Fibroblast of skin of left biceps (primary cell): Measurements from ENCODE around the gene UMAD1.

Experiments used
- DNase-seq, 2 experiments: peaks; one replicate each; pipeline ENCODE4 v3.0.0-alpha.2; 2013; ENCODE audit warnings: low read depth in 2 of 2

Gene UMAD1

DNA sequence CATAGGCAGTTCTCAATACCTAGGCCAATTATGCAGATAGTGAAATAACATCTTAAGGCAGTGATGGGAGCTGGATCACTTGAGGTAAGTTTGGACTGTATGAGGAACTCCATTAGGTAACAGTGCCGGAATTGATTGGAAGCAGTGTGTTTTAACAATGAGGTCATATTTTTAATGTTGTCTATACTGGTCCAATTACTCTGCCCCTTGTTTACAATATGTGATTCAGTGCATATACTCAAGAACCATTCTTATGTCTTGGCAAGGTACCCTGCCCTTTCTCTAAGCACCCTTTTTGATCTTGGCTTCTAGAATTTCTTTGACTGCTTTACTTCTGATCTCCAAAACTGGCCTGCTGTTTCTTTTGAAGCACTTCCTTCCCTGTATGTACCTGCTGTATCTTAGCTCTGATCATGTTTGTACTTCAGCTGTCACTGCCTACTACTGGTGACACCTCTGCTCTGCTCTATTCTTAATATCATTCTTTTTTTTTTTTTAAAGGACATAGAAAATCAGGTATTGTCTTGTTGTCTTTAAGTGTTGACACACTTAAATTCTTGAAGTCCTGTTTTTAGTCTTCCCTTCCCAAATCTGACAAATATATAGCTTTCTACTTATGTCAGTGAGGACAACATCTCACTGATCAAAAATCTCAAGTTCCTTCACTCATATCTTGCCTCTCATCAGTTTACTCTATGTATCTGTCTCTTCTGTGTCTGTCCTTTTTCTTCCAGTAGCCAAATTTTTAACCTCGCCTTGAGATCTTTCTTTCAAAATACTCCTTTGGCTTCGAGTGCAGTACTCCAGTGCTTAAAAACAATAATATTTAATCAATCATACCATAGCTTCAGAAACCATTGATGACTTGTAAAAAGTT lies 124.2 kb downstream of the UMAD1 start:
- DNase-seq: no peak

DNA sequence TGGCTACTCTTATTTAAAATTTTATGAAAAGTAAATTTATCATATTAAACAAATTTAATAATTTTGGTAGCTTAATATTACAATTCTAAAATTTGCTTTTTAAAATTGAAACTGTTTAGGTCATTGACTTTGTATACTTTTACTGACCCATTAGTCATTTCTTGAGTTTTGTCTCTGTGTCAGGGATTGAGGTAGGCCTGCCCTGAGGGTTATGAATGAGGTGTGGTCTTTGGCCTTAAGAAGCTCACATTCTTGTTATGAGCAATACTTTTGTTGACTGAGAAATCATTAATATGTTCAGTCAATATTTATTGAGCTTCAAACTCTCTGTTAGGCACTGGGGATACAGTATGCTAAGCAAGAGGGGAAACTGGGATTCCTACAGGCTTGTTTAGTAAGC lies 124.9 kb downstream of the UMAD1 start:
- no peak for DNase-seq

DNA sequence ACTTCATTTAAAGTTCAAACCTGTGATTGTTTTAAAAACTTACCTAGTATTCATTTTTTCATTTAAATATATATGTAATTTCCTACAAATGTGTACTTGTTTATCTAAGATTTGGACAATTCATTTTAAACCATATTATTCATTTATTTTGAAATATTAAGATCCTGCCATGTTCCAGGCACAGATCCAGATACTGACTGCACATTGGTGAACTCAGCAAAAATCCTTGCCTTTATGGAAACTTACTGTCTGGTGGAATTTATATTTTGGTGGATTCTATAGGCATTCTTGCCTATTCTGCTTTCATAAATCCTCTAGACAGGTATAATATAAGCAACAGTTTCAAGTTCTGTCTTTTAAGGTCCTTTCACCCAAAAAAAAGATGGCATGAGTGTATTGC lies 126.1 kb downstream of the UMAD1 start:
- DNase-seq: no peak

DNA sequence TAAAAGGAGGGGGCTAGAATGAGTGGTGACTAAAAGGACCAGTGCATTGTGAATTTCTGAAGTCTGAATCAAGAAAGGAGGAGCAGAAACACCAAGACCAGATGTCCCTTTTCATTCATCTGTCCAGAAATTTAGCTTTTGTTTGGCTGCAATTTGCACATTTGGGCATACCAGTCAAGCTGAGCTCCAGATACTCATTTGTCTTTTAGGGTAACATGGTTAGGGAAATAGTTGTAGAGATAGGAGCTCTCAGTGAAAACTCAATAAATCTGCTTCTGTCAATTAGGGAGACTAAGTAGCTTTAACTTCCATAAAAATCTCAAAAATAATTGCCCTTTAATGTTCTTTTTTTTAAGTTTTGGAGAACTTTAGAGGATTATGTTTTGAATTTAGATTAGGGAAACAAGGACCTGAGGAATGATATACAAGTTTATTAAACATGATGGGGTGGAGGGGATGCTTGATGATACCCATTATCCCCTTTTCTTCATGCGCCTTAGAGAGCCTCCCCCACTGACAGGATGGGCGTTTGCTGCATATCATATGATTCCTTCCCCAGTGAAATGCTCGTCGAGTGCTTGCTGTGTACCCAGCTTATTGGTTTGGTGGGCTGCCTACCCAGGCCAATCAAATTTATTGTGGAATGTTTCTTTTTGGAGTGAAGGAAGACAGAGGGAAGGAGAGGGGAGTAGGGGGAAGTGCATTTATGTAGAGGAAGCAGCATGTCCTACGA lies 128.6 kb downstream of the UMAD1 start:
- no peak for DNase-seq

DNA sequence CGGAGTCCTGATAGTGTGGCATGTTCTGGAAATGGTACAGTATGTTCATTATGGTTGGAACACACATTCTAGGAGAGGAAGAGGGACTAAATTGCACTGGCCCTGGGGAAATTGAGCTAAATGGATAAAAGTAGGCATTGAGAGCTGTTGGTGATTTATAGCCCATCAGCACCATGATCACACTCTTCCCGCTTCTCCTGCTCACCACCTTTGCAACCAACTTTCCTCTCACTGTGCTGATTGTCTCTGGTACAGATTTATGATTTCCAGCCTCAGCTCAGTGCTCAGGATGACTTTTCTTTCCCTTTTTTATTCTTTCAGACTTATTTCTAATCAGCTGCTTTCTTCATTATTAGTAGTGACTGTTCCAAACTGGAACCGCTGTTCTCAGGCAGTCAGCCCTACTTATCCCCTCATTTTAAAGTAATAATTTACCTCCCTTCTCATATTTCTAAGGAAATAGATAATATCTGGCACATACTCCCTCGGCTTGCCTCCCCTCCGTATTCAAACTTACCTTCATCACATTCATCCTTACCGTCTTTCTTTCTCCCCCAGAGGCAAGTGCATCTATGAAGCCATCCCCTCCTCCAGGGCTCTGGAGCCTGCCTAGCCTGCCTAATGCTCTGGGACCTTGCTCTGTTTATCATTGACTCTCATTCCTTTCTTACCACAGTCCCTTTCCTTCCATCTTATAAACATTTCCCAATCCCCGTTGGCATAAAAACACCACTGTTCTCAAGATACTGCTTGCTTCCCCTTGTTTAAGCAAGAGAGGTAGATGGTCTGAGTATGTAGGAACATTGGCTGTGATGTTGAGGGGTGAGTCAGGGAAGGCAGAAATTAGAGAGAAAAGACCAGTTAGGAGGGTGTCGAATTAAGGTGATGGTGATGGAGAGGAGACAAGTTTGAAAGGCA lies 129.4 kb downstream of the UMAD1 start:
- DNase-seq: no peak

DNA sequence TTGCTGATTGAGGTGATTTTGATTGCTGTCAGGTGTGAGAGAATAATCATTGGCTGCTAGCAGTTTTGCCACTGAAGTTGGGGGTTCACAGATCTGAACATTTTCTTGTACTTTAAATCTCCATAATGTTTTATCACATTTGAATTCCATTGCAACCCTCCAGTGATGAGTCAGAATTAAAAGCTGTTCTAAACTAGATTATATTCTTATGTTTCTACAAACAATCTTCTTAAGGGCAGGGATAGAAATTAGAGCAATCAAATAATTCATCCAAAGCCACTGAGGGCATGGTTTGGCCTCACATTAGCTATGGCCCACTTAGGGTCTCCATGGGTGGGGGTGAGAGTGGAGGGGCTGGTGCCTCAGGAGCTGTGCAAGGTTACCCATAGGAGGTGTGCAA lies 130.9 kb downstream of the UMAD1 start:
- DNase-seq: no peak

DNA sequence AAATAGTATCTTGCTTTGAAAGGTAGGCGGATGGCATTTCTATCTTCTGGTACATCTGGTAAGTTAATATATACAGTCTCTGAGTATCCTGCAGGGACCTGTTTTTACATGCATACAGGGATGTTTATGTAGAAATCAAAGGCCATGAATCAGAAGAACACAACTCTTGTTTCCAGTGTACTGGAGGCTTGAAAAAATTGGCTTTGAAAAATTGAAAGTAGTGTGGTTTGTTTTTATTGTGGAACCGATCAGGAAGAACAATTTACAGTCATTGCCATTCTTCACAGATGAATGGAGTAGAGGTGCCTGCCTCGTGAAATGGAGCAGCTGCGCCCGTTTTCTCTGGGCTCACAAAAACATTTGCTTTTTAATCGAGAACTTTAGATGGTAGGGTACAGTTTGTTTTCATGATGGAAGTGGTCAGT lies 131.9 kb downstream of the UMAD1 start:
- DNase-seq: no peak

DNA sequence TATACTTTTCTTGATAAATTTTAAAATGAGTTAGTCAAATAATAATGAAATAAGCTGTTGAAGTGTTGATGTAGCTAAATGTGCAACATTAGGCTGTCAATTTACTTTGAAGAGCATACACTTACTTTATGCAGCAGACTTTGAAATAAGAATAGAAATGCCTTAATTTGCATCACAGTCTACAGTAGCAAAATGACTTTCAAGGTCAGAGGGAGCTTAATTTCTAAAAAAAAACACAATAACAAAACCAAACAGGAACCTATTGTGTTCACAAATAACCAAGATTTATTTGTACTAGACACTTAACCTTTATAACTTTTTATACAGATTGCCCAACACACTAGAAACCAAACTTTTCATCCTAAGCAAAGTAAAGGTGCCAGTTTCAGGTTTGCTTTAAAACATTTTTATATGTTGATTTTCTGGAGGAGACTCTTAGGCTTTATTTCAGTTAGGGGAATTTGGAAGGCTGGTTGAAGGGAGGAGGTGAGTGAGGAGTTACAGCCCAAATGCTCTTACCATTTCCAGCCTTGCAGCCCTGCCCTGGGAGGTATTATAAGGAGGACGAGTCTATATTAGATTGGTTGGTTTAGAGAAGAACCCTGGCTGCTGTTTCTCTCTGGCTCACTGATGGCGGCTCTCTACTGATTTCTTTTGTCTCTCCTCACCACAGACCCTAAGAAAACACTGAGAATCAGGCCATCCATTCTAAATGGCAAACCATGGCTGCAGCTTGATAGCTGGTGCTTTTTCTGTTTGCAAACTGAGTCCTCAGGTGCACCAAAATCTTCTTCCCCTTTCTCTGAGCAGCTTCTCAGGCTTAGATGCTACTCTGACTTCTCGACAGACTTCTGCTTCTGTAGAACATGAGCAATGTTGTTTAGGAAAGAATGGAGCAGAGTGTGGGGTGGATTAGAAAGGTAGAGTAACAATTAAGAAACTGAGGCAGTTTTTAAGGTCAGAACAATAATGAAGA lies 133.1 kb downstream of the UMAD1 start:
- DNase-seq: no peak

DNA sequence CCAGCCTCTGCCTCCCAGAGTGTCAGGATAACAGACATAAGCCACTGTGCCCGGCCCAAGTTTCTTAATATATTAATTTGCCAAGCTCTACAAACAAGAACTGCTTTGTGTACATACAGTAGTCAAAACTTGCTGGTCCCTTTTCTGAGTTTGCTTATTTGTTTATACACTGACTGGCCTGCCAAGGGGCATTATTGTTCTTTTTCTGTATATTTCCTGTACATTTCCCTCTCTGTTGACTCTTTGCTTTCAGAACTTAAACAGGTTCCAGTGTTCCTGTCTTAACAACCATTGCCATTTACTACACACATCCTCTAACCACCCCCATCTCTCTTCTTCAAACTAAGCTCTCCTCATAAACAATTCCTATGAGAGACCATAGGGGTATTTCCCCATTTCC lies 139.3 kb downstream of the UMAD1 start:
- DNase-seq: no peak

DNA sequence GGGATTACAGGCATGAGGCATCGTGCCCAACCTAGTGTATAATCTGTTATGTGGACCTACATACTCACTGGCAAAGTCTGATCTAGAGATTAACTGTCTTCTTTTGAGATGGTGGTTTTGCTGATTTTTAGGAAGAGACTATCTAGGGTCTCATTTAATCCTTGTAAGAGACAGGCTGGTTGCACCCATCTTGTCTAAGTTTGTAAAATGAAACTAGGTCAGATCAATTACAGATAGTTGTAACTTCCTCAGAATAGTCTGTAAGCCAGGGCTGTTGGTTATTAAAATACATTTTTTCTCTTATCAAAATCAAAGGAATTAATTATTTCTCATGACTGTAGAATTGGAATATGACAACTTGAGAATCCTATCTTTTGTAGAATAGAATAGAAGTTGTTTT lies 142.4 kb downstream of the UMAD1 start:
- DNase-seq: no peak

DNA sequence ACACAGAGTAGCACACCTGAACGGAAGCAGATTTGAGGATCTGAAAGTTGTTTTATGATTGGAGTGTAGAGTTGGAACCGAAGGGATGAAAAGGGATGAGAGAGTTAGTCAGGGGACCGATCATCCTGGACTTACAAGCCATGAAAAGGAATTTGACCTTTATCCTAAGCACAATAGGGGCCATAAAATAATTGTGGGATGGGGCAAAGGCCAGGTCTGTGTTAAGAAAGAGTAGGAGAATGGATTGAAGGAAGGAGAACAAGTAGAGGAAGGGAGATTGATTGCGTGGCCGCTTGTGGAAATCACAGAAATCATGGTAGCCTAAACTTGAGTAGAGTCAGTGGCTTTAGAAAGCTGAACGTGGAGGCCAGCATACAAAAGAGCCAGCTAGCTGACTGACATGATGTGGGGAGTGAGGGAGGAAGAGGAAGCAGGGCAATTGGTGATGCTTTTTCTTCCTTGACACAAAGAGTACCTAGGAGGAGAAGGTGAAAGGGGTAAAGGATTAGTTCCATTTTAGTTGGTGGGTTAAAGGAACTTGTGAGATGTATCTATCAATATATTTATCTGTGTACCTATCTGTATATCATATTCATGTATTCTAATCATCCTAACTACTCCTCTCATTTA lies 144.9 kb downstream of the UMAD1 start:
- DNase-seq: no peak

DNA sequence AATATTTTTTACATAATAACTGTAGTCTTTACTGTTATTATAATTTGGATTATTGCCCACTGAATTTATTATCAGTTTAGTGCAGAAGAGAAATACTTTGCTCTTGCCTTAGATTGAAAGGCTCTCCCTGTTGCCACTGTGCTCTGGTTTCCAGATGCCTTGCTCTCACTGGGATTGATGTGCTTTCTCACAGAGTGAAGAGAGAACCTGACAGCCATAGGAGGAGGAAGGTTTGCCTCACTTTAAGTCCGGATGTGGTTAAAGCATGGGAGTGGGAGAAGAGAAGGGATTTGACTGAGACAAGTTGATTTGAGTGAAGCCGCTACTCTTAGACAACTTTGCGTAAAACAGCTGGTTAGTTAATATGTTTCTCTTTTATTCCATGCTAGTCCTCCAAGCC lies 146.0 kb downstream of the UMAD1 start:
- no peak for DNase-seq

DNA sequence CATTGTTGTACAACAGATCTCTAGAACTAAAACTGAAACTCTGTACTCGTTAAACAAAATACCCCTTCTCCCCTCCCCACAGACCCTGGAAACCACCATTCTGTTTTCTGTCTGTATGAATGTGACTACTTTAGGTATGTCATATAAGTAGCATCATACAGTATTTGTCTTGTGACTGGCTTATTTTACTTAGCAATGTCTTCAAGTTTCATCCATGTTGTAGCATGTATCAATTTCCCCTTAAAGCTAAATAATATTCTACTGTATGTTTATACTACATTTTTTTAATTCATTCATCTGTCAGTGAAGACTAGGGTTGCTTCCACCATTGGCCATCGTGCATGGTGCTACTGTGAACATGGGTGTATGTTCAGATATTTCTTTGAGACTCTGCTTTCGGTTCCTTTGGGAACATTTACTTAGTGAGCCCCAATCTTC lies 149.0 kb downstream of the UMAD1 start:
- DNase-seq: no peak

DNA sequence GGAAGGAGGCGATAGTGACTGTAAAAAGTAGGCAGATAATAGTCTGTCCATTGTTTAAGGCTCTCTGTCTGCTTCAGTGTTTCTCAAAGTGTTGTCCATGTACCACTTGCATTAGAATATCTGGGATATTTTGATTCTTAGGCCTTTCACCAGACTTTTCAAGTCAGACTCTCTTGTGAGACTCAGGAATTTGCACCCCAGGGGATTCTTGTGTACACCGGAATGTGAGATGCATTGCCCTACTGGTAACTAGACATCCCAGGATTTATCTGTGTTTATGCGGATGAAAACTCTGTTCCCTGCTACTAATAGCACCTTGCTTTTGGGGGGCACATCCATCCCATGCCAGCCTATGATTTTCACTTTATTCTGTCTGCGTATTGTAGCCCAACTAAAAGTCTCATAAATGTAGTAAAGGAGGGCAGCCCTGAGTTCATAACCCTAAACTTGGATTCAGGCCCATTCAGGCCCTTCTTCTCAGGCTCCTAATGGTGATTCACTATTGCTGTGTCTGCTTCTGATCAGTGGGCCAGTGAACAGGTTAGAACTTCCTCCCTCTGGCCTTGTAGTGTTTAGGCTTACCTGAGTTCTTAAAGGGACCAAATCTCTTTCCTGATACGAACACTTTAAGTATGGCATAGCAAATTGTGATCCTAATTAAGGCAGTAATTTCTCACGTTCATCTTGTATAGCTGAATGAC lies 149.6 kb downstream of the UMAD1 start:
- peak; percentile 8 to 10 for DNase-seq

DNA sequence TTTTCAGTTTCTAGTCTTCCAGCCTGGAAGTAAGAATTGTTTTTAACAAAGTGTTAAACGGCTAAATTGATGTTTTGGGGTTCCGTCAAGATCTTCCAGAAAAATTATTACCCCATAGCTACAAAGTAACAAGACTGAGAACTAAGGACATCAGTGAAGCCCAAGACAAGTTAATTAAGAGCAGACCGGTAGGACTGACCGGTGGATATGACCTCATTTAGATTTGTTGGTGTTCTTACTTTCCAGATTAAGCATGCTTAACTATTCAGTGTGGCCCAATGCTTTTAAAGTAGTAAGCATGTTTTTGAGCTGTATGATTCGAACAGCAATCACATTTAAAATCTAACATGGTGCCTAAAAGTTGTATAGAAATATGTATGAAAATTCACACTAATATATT lies 151.0 kb downstream of the UMAD1 start:
- no peak for DNase-seq

DNA sequence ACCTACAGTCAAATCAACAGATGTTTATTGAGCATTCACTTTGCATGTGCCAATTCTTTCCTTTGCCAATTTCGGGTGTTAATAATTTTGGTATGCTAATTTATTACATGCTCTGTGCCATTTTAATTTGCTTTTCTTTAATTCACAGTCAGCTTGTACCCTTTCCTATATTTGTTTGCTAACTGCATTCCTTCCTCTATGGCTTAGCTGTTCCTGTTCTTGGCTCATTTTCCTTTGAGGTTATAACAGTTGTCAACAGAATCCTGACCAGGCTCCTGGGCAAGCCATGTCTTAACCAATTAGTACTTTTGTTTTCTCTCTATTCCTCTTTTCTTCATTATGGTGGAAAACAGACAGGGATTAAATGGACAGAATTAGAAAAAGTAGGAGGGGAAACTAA lies 151.5 kb downstream of the UMAD1 start:
- no peak for DNase-seq

DNA sequence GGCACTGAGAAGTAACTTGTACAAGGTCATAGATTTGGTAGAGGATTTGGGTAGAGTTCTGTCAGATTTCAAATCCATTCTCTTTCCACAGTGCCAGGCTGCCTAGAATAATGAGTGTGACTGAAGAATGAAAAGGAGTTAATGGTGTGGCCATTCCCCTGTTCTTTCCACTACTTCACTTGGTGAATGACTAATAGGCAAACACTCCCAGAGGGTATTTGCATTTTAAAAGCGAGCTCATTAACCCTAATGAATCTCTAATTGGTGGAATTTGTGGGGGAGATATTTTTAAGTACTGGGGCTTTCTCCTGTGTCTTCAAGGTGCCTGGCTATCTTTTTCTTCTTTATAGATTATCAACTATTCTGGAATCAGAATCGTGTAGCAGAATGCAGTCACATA lies 152.7 kb downstream of the UMAD1 start:
- DNase-seq: no peak

DNA sequence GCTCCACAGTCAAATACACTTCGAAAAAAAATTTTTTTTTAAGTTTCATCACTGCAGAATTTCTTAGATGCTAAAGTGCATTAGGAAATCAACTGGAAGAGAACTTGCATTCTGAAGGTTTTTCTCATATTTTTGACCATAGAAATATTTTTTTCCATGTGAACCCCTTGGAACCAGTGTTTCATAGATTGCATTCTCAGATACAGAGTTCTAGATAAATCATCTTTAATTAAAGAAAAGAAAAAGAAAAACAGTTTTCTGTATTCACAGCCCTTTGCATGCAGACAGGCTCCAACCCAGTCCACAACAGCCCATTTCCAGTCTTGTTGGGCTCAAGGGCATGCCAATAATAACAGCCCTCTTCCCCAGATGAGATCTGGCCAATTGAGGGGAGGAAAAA lies 153.4 kb downstream of the UMAD1 start:
- DNase-seq: peak in 1 of 2 experiments; percentile 12

DNA sequence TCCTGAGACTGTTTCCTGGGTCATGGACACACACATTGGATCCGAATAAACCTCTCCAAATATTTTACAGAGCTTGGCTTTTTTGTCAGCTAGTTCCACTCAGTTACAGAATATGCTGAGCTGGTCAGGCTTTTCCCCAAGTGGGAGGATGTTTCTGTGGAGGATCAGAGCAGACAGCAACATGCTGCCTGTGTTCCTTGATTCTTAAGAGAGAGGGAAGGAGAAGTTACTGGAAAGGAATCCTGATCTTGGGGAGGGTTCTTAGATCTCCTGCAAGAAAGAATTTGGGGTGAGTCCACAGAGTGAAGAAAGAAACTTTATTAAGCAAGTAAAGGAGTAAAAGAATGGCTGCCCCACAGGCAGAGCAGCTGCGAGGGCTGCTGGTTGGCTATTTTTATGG lies 154.7 kb downstream of the UMAD1 start:
- DNase-seq: no peak

DNA sequence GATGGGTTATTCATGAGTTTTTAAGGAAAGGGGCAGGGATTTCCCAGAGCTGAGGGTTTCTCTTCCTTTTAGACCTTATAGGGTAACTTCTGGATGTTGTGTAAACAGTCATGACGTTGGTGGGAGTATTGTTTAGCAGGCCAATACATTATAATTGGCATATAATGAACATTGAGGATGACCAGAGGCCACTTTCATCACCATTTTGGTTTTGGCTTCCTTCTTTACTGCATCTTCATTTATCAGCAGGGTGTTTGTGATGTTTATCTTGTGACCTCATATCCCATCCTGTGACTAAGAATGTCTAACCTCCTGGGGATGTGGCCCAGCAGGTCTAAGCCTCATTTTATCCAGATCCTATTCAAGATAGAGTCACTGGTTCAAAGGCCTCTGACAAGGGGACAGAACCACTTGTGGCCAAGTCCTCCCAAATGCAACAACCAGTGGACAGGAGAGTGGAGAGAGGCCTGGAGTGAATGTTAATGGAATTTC lies 155.1 kb downstream of the UMAD1 start:
- DNase-seq: no peak
